HG03354 (cell line): ENCODE measurements around the gene ITGA1.

ENCODE experiments used
- ATAC-seq: cut with Tn5 transposase; IDR thresholded peaks from one replicate; pipeline ENCODE4 v1.9.1; 2021; ENCODE audit warnings: mild to moderate bottlenecking; ENCODE audit not compliant: unreplicated experiment, poor library complexity, severe bottlenecking

Gene ITGA1

GRCh38 chr5:53006911-53007890 lies 219.5 kb downstream of the ITGA1 start:
- no peak for ATAC-seq

- ATAC-seq, result peak; percentile 98
Measured at GRCh38 chr5:53008751-53009150, 221.0 kb downstream of the ITGA1 start.
